ENCODE measurements around the gene P2RX2.
"Not testable (repeated sequence)": the region's sequence is repeated elsewhere in the genome, so short reads cannot be mapped to it uniquely, and the experiment has no call there.

P2RX2 gene

DNA sequence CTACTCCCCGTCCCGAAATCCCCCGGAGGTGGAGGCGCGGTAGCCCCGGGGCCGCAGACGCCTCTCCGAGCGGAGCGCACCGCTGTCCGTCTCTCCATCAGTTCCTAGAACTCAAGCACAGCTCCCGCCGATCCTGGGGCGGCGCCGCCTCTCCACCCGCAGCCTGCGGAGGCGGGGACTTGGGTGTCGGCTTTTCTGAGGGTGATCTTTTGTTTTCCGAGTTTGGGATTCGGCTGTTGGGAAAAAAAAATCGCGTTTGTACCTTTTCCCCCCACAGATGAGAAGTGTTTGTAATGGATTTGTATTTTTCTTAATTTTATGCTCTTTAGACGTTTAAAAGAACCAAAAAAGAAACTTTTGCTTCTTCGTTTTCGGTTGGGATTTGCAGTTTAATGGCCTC is 34.8 kb upstream of the P2RX2 start:
- no peak for DNase-seq (ENCODE audit: low read depth)

DNA sequence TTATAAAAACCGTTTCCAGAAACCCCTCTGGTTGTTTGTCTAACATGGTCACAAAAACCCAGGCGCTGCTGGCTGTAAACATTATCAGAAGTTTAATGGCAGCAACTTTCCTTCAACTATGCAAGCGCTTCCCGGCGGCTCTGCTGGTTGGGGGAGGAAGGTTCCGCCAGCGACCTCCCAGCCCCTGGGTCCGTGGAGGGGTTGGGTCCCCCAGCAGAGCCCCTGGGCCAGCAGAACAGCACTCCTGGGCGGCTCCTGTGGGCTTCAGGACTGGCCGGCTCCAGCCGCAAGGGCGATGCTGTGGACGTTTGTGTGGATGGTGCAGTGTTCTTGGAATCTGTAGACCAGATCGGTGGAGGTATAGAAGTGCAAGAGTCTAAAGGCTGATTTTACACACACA is 34.1 kb upstream of the P2RX2 start:
- no peak for DNase-seq (ENCODE audit: low read depth)

DNA sequence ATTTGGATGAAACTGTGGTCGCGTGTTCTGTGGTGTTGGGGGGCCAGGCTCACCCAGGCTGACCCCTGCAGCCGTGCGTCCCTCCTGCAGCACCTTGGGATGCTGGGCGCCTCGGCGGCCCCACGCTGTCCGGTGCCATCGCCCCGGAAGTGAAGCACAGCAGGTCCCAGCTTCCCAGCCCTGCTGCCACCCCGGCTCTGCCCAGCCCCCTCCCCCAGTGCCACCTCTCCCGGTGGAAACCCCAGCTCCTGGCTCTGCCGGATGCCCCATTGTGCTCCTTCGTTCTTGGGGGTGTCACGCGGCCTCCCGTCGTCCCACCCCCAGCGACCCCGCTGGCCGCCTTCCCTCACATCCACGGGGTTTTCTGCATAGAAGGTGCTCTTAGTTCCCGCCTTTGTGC is 33.4 kb upstream of the P2RX2 start:
- DNase-seq (ENCODE audit: low read depth), result no peak

DNA sequence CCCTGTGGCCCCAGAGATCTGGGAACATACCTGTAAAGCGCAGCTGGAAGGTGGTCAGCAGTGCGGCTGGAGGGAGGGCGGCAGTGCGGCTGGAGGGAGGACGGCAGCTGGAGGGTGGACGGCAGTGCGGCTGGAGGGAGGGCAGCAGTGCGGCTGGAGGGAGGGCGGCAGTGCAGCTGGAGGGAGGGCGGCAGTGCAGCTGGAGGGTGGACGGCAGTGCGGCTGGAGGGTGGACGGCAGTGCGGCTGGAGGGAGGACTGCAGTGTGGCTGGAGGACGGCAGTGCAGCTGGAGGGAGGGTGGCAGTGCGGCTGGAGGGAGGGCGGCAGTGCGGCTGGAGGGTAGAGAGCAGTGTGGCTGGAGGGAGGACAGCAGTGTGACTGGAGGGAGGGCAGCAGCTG is 31.6 kb upstream of the P2RX2 start:
- DNase-seq (ENCODE audit: low read depth), result no peak

DNA sequence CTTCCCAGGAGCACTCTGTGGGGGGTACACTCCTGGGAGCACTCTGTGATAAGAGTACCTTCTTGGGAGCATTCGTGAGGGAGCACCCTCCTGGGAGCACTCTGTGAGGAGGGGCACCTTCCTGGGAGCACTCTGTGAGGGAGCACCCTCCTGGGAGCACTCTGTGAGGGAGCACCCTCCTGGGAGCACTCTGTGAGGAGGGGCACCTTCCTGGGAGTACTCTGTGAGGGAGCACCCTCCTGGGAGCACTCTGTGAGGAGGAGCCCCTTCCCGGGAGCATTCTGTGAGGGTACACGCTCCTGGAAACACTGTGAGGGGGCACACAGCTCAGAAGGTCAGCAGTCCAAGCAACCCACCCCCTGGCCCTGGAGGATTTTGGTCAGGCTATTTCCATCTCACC is 30.8 kb upstream of the P2RX2 start:
- DNase-seq (ENCODE audit: low read depth), result no peak

DNA sequence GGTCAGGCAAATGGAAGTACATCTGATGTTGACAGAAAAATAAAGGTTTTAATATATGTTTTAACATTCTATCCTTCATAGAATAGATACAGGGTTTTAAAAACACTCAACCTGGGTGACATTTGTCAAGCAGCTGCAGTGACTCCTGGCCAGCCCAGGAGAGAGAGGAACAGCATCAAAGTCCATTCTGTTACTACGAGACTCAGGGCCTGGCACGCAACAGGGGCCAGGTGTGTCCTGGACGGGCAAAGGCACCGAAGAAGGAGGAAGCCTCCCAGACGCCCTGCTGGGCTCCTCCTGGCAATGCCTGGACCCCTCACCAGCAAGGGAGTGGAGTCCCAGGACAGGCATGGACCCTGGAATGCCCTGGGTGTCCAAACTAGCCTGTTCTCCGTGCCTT is 30.3 kb upstream of the P2RX2 start:
- no peak for DNase-seq (ENCODE audit: low read depth)

DNA sequence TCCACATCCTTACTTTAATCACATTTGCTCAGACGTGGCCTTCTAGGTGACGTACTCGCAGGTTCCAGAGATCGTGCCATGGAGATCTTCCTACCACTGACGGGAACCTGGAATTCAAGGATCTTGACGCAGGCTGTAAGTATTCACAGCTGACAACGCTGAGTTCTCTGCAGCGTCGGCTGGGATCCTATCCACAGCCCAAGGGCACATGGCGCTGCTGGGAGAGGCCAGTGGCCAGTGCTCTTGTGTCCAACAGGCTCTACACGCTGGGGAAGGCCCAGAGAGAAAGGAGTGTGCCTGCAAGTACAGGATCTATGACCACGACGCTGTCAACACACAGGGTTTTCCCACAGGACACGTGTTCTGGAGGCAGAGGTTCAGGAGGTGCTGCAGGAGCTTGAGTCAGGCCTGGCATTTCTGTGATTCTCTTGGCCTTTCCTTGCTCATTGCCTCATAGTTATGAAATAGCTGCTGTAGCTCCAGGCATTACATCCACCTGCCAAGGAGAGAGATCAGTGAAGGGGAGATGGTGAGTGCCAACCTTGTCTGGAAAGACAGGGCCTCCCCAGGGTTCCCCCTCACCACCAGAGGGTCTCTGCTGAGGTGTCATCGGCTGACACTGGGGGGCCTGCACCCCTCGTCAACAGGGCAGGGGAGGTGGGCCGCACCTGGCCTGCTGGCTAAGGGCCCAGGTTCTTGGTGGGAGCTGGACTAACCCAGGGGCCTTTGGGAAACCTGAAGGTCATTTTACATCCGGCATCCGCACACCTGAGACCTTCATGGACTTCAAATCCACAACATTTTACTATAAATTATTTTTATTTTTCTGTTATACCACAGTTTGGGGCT is 29.5 kb upstream of the P2RX2 start:
- no peak for DNase-seq (ENCODE audit: low read depth)

DNA sequence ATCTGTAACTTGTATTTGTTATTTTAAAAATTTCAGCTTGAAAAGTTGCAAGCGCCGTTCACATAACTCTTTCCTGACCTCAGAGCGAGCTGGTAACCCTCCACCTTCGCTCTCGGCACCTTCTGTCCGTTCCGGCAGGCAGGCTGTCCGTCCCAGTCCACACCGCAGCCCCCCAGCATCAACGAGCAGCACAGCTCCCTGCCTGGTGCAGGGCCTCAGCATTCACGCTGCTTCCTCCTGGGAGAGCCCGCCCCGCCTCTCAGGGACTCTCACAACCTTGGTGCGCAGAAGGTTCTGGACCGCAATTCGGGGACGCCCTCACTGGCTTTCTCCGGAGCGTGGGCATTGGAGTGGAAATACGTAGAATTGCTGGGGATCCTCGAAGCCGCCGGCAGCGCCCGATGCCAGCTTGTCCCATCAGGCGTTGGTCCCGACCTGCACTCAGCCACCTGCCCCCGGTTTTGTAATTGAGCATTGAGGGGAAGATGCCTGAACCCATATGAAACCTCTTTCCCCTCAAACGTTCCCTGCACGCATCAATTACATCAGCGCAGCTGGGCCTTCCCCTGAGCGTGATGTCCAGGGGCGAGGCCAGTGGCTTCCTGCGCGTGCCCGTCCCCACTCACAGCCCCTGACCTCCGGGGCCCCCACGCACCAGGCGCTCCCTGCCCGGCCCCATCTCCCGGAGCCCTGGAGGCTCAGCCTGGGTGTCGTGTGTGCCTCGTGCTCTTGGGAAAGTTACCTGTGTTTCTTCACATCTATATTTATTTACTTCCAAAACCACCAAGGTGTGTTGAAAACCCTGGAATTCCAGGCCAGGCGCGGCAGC is 27.3 kb upstream of the P2RX2 start:
- DNase-seq (ENCODE audit: low read depth), result no peak

DNA sequence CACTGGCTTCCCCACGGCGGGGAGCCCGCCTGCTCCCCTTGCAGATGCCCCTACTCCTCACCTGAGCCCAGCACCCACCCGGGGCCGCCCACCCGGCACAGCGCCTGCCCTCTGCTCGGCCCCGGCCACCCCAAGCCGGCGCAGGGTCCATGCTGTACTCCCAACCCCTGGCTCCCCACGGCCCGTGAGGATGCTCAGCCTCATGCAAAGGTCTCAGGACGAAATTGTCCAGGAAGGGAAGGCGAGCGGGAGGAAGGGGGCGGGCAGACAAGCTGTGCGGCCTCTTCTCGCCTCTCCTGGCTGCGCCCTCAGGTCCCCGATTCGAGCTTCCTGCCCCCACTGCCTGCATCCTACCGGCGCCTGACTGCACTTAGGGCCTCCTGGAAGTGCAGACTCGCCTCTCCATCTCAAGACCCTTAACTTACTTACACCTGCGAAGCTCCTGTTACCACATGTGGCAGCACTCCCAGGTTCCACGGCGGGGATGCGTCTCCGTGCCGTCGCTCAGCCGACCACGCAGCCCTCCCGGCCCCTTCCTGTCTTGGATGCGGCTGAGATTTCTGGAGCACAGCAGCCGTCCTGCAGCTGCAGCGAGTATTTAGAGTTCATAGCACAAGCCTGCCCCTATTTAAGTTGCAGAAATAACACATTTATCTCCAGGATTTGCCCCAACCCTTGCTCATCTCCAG is 26.1 kb upstream of the P2RX2 start:
- DNase-seq (ENCODE audit: low read depth), result no peak

DNA sequence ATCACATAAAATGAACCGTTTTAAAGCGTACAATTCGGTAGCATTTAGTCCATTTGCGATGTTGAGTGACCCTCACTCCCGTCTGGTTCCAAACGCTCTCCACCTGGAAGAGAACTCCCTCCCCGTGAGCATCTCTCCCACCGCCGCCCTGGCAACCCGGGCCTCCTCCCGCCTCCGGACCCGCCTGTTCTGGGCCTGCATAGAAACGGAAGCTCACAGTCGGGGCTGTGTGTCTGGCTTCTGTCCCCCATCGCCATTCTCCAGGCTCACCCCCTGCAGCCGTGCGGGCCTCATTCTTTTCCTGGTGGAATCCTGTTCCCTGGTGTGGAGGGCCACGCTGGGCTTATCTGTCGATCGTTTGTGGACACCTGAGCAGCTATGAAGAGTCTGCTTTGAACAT is 25.5 kb upstream of the P2RX2 start:
- no peak for DNase-seq (ENCODE audit: low read depth)

DNA sequence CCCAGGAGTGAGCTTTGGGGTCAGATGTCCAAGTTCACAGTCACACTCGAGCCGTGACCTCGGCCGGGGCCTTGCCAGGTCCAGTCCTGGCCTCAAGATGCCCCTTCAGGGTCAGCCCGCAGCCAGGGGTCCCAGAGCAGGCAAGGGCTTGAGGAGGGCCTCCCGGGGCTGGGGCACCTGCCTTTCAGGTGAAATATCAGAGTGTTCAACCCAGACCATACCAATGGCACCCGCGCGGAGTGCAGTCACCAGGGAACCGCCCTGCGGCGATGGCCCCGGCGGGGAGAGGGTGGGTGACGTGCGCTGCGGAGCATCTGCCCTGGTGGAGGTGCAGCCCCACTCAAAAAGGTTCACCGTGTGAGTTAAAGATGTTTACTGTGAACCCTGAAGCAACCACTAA is 25.1 kb upstream of the P2RX2 start:
- DNase-seq (ENCODE audit: low read depth), result no peak

DNA sequence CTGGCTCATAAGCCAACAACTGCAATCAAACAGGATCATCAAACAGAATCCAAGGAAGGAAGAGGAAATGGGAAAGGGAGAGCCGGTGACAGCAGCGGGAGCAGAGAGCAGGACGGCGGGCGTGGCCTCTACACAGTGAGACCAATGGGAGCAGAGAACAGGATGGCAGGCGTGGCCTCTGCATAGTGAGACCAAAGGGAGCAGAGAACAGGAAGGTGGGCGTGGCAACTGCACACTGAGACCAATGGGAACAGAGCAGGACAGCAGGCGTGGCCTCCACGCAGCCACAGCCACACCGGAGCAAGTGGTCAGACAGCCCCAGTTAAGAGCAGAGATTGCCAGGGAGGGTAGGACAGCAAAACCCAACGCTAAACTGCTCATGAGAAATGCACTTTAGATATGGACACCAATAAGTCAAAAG is 24.6 kb upstream of the P2RX2 start:
- no peak for DNase-seq (ENCODE audit: low read depth)

DNA sequence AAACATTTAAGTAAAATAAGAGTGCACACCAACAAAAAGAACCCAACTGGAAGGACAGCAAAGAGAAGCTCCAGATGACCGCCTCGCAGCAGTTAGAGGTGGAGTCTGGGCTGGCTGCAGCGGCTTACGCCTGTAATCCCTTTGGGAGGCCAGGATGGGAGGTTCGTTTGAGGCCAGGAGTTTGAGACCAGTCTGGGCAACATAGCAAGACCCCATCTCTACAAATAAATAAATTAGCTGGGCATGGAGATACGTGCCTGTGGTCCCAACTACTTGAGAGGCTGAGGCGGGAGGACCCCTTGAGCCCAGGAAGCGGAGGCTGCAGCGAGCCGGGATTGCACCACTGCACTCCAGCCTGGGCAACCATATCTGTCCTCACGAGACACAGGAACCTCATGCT is 23.4 kb upstream of the P2RX2 start:
- DNase-seq (ENCODE audit: low read depth), result no peak

DNA sequence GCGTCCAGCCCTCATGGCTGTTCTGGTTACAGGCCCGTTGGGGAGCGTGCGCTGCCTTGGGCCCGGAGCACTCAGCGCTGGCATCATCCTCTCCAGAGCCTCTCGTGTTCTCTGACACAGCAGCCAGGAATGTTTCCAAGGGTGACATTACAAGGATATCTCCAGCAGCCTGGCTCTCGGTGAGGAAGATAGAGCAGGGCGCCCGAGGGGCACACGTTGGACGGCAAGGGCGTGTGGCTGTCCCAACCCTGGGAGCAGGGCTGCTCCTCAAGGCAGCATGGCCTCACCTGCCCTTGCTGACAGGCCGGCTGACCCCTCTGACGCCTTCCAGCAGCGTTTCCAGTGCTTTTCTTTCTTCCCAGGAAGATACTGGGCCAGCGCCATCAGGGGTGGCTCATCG is 22.6 kb upstream of the P2RX2 start:
- DNase-seq (ENCODE audit: low read depth), result no peak

DNA sequence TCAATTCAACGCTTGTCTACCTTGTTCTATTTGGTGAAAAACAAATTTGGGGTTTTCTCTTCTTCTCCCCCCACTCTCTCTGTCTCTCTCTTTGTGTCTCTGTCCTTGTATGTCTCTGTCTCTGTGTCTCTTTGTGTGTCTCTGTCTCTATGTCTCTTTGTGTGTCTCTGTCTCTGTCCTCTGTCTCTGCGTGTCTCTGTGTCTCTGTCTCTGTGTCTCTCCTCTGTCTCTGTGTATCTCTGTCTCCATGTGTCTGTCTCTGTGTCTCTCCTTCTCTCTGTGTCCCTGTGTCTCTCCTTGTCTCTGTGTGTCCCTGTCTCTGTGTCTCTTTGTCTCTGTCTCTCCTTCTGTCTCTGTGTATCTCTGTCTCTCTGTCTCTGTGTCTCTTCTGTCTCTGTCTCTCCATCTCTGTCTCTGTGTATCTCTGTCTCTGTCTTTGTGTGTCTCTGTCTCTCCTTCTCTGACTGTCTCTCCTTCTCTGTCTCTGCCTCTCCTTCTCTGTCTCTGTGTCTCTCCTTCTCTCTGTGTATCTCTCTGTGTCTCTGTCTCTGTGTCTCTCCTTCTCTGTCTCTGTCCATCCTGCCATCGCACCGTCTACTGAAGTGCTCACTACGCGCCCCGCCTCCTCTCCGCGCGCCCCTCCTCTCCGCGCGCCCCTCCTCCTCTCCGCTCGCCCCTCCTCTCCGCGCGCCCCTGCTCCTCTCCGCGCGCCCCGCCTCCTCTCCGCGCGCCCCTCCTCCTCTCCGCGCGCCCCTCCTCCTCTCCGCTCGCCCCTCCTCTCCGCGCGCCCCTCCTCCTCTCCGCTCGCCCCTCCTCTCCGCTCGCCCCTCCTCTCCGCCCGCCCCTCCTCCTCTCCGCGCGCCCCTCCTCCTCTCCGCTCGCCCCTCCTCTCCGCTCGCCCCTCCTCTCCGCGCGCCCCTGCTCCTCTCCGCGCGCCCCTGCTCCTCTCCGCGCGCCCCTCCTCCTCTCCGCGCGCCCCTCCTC is 21.0 kb upstream of the P2RX2 start:
- no peak for DNase-seq (ENCODE audit: low read depth)

DNA sequence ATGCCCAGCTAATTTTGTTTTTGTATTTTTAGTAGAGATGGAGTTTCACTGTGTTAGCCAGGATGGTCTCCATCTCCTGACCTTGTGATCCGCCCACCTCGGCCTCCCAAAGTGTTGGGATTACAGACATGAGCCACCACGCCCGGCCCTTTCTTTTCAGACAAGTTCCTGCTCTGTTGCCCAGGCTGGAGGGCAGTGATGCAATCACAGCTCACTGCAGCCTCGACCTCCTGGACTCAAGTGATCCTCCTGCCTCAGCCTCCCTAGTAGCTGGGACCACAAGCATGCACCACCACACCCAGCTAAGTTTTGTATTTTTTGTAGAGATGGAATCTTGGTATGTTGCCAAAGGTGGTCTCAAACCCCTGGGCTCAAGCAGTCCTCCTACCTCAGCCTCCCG is 19.1 kb upstream of the P2RX2 start:
- DNase-seq (ENCODE audit: low read depth), result not testable (repeated sequence)

DNA sequence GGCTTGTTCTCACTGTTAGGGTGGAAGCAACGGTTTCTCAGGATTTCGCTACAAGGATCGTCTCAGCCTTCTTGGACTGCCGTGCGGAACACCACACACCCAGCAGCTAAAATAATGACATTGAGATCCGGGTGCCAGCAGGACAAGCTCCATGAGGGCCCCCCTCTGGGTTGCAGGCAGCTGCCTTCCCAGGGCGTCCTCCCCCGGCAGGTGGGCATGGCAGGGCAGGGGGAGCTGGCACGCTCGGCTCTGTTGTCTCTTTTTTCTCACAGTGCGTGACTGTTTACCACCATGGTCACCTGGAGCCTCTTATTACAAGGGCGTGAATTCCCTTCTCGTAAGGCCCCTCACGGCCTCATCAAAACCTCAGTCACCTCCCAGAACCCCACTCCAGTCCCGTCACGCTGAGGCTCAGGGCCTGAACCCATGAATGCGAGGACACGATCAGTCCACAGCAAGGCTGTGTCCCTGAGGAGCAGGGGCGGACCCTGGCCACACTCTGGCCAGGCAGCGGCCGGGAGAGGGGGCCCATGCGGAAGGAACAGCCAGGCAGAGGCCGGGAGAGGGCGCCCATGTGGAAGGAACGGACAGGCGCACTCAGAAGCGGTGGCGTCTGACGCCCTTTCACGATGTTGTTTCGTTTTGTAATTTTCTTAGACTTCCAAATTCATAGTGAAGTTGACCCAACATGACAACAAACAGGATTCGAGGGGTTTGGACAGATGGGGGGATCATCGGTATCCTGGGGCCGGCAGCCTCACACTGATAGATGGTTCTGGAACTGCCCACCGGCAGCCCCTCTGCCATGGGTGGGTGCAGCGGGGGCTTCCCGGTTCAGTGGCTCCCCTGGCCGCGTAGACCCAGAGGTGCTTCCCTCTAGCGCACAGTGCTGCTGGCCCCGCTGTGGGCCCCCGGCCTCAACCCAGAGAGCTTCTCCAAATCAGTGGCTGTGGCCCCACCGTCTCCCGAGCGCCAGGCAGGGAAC is 18.2 kb upstream of the P2RX2 start:
- DNase-seq (ENCODE audit: low read depth), result no peak

DNA sequence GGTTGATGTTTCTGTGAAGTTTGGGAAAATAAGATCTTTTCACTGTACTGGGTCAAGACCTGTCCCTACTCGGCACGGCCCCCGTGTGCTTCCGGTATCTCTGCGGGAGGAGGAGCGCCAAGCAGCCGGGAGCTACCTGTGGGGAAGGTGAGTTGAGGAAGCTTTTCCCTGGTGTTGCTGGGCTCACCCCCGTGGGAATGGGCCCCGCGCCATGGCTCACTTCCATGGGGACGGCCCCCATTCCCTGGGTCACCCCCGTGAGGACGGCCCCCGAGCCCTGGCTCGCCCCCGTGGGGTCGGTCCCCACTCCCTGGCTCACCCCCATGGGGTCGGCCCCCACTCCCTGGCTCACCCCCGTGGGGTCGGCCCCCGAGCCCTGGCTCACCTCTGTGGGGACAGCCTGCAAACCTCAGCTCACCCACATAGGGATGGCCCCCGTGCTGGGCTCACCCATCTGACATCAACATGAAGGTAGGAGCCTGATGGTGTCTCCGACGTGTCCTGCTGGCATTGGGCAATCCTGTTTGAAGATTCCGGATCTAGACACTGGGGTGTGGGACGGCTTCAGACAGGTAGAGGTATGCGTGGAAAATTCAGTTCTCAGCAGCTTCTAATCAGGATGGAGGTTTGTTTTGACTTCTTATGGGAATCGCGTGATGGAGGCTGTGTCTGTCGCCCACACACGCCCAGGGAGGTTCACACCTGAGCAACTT is 17.2 kb upstream of the P2RX2 start:
- DNase-seq (ENCODE audit: low read depth), result no peak

DNA sequence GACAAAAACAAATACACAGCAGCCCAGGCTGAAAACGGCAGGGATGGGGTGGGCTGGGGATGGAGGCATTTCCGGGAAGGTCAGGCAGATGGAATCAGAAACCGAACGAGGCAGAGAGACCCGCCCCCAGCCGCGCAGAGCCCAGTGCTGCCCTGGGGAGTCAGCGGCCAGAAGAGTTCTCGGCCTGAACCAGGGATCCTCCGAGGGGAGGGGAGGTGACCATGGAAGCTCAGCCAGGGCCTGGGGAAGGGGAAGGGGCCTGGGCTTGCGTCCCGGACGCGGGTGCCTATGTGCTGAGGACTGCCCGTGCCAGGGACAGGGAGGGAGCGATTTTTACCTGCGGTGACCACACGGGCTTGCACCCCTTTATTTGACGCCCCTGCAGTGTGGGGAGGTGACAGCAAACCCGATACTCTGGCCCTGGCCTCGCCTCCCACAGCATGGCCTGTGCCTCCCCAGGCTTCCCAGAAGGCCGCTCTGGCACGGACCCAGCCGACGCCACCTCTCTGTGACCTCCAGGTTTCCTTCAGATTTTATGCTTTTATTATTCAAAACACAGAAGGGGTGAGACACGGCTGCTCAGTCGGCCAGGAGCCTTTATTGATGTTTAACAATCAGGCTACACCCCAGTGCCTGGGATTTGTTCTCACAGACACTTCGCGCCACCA is 15.9 kb upstream of the P2RX2 start:
- no peak for DNase-seq (ENCODE audit: low read depth)

Measured in stimulated activated CD8-positive, alpha-beta memory T cell treated with anti-CD3 and anti-CD28 coated beads, Interleukin-15, amount 100 ng/mL, for 1 hour (primary cell).